HL-60 (cell line): Measurements from ENCODE around the gene IFI27L1.

Experiments
- POLR2AphosphoS5 ChIP-seq: IDR thresholded peaks from 2 replicates; pipeline ENCODE4 v1.6.1; 2012; ENCODE audit warnings: low read depth
- TF ChIP-seq, protein P1 (sequence below): IDR thresholded peaks from one replicate; pipeline ENCODE4 v1.5.1; 2011; ENCODE audit warnings: low read length, control low read depth, inconsistent platforms; ENCODE audit not compliant: insufficient read depth

DNA sequence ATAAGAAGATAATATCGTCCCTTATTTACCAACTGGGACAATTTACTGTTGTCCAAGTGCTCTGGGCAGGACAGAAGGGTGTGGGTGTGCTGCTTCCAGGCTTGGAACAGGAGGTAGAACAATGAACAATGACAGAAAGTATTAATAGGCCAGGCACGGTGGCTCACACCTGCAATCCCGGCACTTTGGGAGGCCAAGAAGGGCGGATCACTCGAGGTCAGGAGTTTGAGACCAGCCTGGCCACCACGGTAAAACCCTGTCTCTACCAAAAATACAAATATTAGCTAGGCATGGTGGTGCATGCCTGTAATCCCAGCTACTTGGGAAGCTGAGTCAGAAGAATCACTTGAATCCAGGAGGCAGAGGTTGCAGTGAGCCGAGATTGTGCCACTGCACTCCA, 32.0 kb downstream of the IFI27L1 start:
- TF ChIP-seq, protein P1, sequence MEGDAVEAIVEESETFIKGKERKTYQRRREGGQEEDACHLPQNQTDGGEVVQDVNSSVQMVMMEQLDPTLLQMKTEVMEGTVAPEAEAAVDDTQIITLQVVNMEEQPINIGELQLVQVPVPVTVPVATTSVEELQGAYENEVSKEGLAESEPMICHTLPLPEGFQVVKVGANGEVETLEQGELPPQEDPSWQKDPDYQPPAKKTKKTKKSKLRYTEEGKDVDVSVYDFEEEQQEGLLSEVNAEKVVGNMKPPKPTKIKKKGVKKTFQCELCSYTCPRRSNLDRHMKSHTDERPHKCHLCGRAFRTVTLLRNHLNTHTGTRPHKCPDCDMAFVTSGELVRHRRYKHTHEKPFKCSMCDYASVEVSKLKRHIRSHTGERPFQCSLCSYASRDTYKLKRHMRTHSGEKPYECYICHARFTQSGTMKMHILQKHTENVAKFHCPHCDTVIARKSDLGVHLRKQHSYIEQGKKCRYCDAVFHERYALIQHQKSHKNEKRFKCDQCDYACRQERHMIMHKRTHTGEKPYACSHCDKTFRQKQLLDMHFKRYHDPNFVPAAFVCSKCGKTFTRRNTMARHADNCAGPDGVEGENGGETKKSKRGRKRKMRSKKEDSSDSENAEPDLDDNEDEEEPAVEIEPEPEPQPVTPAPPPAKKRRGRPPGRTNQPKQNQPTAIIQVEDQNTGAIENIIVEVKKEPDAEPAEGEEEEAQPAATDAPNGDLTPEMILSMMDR, result no peak
- no peak for TF ChIP-seq POLR2AphosphoS5
